ENCODE results near the gene RNU5D-1. TPM values are rescaled to one million over a fixed set of nuclear protein-coding genes. Genes with fewer than 3 reads are reported as not detected.

RNU5D-1 gene
- total and polyA plus RNA-seq, 2 donors (not counting 1 experiment from before 2014, with no cell fraction given): not detected

GRCh38 chr1:44707959-44708831 lies 22.8 kb downstream of the RNU5D-1 start:
- Histone ChIP-seq H3K36me3 (replicated peaks in 1 of 2; ENCODE audit: control extremely low read depth in 1 of 2, control insufficient read depth in 1 of 2, extremely low read depth in 1 of 2, insufficient read depth in 2 of 2, low read length in 1 of 2) (no peaks in the 10 kb centered on the region), H3K9ac (ENCODE audit: low read length) (peak overlapping the region; percentile 40), H3K4me1 (ENCODE audit: control insufficient read depth in 2 of 2, insufficient read depth in 2 of 2, low read length in 2 of 2) (peaks cover 27 to 30% of the 10 kb centered on the region in 2 donors), H2AFZ (ENCODE audit: insufficient read depth, low read depth, low read length, poor library complexity, severe bottlenecking) (peak overlapping the region; percentile 66), H3K4me2 (replicated peaks; ENCODE audit: low read depth, low read length, poor library complexity, severe bottlenecking) (peak overlapping the region; percentile 65), H3K79me2 (ENCODE audit: control insufficient read depth, insufficient read depth, low read length) (peaks cover 9% of the 10 kb centered on the region), H3K4me3 (ENCODE audit: control extremely low read depth in 1 of 5, extremely low read depth in 1 of 5, insufficient read depth in 1 of 5, low read depth in 2 of 5, low read length in 4 of 5) (peak overlapping the region in 4 of 5 experiments; percentile 9 to 26 (median 14)), H3K27ac (ENCODE audit: low read length in 2 of 2) (no peak overlapping the region), H3K27me3 (replicated peaks in 1 of 4; ENCODE audit: control extremely low read depth in 1 of 4, control insufficient read depth in 3 of 4, insufficient read depth in 4 of 4, low read length in 3 of 4) (no peaks in the 10 kb centered on the region), H4K20me1 (ENCODE audit: control insufficient read depth, insufficient read depth, low read length, poor library complexity, severe bottlenecking) (no peaks in the 10 kb centered on the region), H3K9me3 (ENCODE audit: control extremely low read depth in 1 of 3, control insufficient read depth in 2 of 3, insufficient read depth in 1 of 3, low read length in 2 of 3) (no peaks in the 10 kb centered on the region)
- POLR2A ChIA-PET: no interaction called here
- DNase-seq (peak; percentile 76), ATAC-seq (ENCODE audit: low read depth) (peak; percentile 76)
- CTCF ChIA-PET: interaction anchor here (0.6 to 2.2 kb wide), 12 partner anchors 9 to 903 kb away, joined by 3 to 6 read pairs (median 4); partner anchors contain the start of genes ARMH1 and TMEM53
- no peaks in the 10 kb centered on the region for H3K9me3 Mint-ChIP-seq (ENCODE audit: insufficient read depth)
- WGBS (ENCODE audit: insufficient coverage): 35% methylated on average over 13 of the region's 15 CpGs
- H3K27me3 Mint-ChIP-seq: no peaks in the 10 kb centered on the region
- peak overlapping the region; percentile 54 for H3K27ac Mint-ChIP-seq
- peak overlapping the region; percentile 59 for H3K4me3 Mint-ChIP-seq
- TF ChIP-seq, protein P1, sequence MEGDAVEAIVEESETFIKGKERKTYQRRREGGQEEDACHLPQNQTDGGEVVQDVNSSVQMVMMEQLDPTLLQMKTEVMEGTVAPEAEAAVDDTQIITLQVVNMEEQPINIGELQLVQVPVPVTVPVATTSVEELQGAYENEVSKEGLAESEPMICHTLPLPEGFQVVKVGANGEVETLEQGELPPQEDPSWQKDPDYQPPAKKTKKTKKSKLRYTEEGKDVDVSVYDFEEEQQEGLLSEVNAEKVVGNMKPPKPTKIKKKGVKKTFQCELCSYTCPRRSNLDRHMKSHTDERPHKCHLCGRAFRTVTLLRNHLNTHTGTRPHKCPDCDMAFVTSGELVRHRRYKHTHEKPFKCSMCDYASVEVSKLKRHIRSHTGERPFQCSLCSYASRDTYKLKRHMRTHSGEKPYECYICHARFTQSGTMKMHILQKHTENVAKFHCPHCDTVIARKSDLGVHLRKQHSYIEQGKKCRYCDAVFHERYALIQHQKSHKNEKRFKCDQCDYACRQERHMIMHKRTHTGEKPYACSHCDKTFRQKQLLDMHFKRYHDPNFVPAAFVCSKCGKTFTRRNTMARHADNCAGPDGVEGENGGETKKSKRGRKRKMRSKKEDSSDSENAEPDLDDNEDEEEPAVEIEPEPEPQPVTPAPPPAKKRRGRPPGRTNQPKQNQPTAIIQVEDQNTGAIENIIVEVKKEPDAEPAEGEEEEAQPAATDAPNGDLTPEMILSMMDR (IDR thresholded peaks at IDR 0.05): peak; percentile 85
- TF ChIP-seq EZH2 (IDR thresholded peaks at IDR 0.05; ENCODE audit: borderline replicate concordance, insufficient read depth, low read depth, low read length, poor library complexity, severe bottlenecking): no peak
- intact Hi-C loops (cut with micrococcal nuclease): loop anchor here (1.0 kb wide), 1 partner anchor 21 kb away; no protein-coding TSS in a partner anchor
- H3K4me1 Mint-ChIP-seq: peaks cover 25% of the 10 kb centered on the region
